Measurements from ENCODE around the gene OGFOD2.

- TF ChIP-seq CTCF (conservative IDR thresholded peaks at IDR 0.05; ENCODE audit: low read length) (no peak), EZH2phosphoT487 (IDR thresholded peaks at IDR 0.05; ENCODE audit: borderline replicate concordance, low read depth, low read length) (no peak)
These were observed 25.0 kb upstream of the OGFOD2 start for GRCh38 chr12:122949816-122950675.
